ENCODE data around the gene GPRIN2.

DNA sequence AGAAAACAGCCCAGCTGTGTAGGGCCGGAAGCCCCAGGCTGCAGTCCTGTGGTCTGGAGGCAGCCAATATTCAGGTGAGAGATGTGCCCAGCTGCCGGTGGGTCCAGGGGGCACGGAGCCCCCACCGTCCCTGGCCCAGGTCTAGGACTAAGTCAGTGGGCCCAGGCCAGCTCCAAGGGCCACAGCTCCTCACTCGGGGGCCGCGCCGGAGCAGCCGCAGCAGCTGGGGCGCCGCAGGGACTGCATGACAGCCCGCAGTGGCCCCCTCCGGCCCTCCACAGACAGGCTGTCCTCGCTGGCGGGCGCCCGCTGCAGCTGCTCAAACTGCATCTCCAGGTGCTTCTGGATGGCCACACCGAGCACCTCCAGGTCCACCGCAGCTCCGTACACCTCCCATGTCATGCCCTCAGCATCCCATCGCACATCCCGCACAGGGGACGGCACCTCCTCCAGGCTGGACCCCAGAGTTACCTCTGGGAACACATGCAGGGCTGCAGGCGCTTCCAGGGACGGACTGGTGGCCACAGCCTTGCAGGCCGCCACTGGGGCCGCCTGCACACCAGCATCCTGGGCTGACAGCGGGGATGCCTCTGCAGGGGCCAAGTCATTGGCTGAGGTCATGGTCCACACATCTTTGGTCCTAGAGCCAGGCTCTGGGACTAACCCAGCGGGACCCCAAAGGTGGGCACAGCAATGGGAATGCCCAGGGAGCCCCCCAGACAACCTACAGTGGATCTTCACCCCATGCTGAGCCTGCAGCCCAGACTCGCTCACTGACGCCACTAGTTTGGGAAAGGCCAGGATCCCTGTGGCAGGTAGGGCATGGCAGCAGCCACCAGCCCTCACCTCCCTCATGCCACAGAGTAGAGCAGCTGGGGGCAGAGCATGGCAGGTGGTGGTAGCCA lies 7.0 kb downstream of the GPRIN2 start:
- TF ChIP-seq, protein P1, sequence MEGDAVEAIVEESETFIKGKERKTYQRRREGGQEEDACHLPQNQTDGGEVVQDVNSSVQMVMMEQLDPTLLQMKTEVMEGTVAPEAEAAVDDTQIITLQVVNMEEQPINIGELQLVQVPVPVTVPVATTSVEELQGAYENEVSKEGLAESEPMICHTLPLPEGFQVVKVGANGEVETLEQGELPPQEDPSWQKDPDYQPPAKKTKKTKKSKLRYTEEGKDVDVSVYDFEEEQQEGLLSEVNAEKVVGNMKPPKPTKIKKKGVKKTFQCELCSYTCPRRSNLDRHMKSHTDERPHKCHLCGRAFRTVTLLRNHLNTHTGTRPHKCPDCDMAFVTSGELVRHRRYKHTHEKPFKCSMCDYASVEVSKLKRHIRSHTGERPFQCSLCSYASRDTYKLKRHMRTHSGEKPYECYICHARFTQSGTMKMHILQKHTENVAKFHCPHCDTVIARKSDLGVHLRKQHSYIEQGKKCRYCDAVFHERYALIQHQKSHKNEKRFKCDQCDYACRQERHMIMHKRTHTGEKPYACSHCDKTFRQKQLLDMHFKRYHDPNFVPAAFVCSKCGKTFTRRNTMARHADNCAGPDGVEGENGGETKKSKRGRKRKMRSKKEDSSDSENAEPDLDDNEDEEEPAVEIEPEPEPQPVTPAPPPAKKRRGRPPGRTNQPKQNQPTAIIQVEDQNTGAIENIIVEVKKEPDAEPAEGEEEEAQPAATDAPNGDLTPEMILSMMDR (IDR thresholded peaks at IDR 0.05; ENCODE audit: insufficient read depth, low read length, poor library complexity, severe bottlenecking), result no peak
- no peak for TF ChIP-seq EZH2phosphoT487 (conservative IDR thresholded peaks at IDR 0.05; ENCODE audit: low read length)

Measured in SU-DHL-6 (cell line).